ENCODE measurements around the gene CAMK1D. TPM values are rescaled to one million over a fixed set of nuclear protein-coding genes. Genes with fewer than 3 reads are reported as not detected.

The CAMK1D gene
- total RNA-seq, 1 donor from 2014 or later = 22.5 TPM

GRCh38 chr10:12369982-12370381 is 20.6 kb downstream of the CAMK1D start:
- intact Hi-C loops (cut with DNase I) = no loop called here
- no peak for DNase-seq
- TF ChIP-seq CTCF (IDR thresholded peaks at IDR 0.05) = no peak
- Histone ChIP-seq H3K4me1 (peaks cover 5% of the 10 kb centered on the region), H3K27ac (no peak overlapping the region), H3K36me3 (no peaks in the 10 kb centered on the region), H3K4me3 (no peak overlapping the region), H3K9me3 (no peaks in the 10 kb centered on the region), H3K27me3 (ENCODE audit: low read depth) (no peaks in the 10 kb centered on the region)
- ATAC-seq = no peak

- intact Hi-C loops (cut with DNase I) = no loop called here
- Histone ChIP-seq H3K27ac (no peak overlapping the region), H3K27me3 (ENCODE audit: low read depth) (no peaks in the 10 kb centered on the region), H3K4me3 (no peak overlapping the region), H3K9me3 (no peaks in the 10 kb centered on the region), H3K36me3 (no peaks in the 10 kb centered on the region), H3K4me1 (no peaks in the 10 kb centered on the region)
- ATAC-seq (no peak), DNase-seq (no peak)
- no peak for TF ChIP-seq CTCF (IDR thresholded peaks at IDR 0.05)
Observed at GRCh38 chr10:12372846-12373245, 23.5 kb downstream of the CAMK1D start.

- Histone ChIP-seq H3K27ac (no peak overlapping the region), H3K4me1 (no peaks in the 10 kb centered on the region), H3K36me3 (no peaks in the 10 kb centered on the region), H3K4me3 (no peak overlapping the region), H3K27me3 (ENCODE audit: low read depth) (no peaks in the 10 kb centered on the region), H3K9me3 (no peaks in the 10 kb centered on the region)
- no peak for ATAC-seq
- TF ChIP-seq CTCF (IDR thresholded peaks at IDR 0.05) = no peak
- intact Hi-C loops (cut with DNase I) = no loop called here
- DNase-seq = no peak
Observed at GRCh38 chr10:12375076-12375504, 25.7 kb downstream of the CAMK1D start.

DNA sequence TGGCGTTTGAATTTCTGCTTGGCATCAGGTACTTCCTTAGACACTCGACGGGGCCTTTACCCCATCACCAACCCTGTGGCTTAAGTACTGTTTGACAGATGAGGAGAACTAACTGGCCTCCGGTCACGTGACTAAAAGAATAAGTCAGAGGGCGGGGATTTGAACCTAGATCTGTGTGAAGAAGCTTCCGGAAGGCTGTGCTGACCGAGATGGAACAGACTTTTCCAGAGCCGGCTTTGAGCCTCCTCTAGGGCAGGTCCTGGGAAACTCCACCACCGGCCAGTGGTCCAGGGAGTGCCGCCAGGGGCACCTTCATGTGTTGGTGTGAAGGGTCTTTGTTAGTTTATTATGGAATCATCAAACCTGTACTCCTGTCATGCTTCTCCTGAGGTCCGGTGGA is 26.9 kb downstream of the CAMK1D start:
- no peak for TF ChIP-seq CTCF (IDR thresholded peaks at IDR 0.05)
- Histone ChIP-seq H3K27me3 (ENCODE audit: low read depth) (no peaks in the 10 kb centered on the region), H3K27ac (no peak overlapping the region), H3K9me3 (no peaks in the 10 kb centered on the region), H3K4me1 (no peaks in the 10 kb centered on the region), H3K36me3 (no peaks in the 10 kb centered on the region), H3K4me3 (no peak overlapping the region)
- no peak for ATAC-seq
- intact Hi-C loops (cut with DNase I) = no loop called here
- DNase-seq = no peak

DNA sequence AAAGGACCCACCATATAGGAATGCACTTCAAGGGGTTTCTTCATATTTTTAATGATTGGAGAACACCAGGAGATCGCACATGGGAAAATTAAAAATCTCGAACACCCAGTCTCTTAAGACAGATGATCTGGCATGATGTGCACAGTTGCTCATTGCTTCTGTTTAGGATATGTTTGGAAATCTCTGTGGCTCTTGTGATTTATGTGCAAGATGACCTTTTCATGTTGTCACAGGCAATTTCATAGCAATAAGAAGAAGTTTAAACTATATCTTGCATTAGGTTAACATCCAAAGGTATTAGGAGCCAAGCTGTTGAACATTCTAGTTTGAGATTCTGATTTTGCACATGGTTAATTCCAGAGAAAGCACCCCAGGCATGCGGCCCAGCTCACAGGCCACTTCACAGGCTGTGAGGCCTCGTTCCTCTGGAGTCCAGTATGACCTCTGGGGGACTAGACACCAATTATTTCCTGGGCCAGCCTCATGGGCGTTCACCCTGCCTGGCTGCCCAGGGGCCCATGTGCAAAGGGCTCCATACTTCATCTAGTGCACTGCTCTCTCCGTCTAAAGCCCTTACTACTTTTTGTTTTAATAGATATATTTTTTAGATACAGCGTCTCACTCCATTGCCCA is 28.4 kb downstream of the CAMK1D start:
- no peaks in the 10 kb centered on the region for H3K36me3 ChIP-seq
- intact Hi-C loops (cut with DNase I) = no loop called here
- no peak for TF ChIP-seq CTCF (IDR thresholded peaks at IDR 0.05)
- no peak for DNase-seq
- H3K27ac ChIP-seq = no peak overlapping the region
- ATAC-seq = peak in 1 of 2 donors; percentile 37
- H3K4me3 ChIP-seq = no peak overlapping the region
- H3K9me3 ChIP-seq = no peaks in the 10 kb centered on the region
- no peaks in the 10 kb centered on the region for H3K27me3 ChIP-seq (ENCODE audit: low read depth)
- H3K4me1 ChIP-seq = no peaks in the 10 kb centered on the region
